Gastrocnemius medialis (tissue), 4 donors: Measurements from ENCODE around the gene B4GALT5.

Source experiments
- CTCF ChIP-seq, 5 experiments: fragments of 450-650 bp in 3 of 5; fragments of 200-600 bp in 2 of 5; sonication (generic) in 2 of 5; IDR thresholded peaks in 4 of 5; conservative IDR thresholded peaks in 1 of 5; 1 replicate in 4 of 5; 2 replicates in 1 of 5; pipeline ENCODE4 v1.5.1; 2016 to 2019; ENCODE audit warnings: antibody characterized with exemption in 5 of 5, mild to moderate bottlenecking in 3 of 5, moderate library complexity in 3 of 5
- POLR2A ChIP-seq, 2 donors: fragments of 450-650 bp; IDR thresholded peaks; one replicate each; pipeline ENCODE4 v1.6.1; 2017; ENCODE audit warnings: antibody characterized with exemption in 2 of 2, mild to moderate bottlenecking in 2 of 2, moderate library complexity in 2 of 2

GRCh38 chr20:49590163-49591017 lies 123.3 kb downstream of the B4GALT5 start:
- TF ChIP-seq POLR2A (IDR thresholded peaks at IDR 0.05) (no peak), CTCF (IDR thresholded peaks at IDR 0.05 in 4 of 5, conservative IDR thresholded peaks at IDR 0.05 in 1 of 5) (no peak)
